Activated CD4-positive, alpha-beta T cell treated with anti-CD3 and anti-CD28 coated beads, Interleukin-2, amount 10 ng/mL, durations not matched to agents 7 days and 5 days (primary cell): ENCODE measurements around the gene LHX1. TPM values are rescaled to one million over a fixed set of nuclear protein-coding genes. Genes with fewer than 3 reads are reported as not detected.

Experiments
- total RNA-seq, 2 experiments: library from RNA; stranded (reverse); gene quantifications; one replicate each; pipeline ENCODE4 v1.2.3, GENCODE V29; 2021

Gene LHX1
- total RNA-seq, 2 experiments from 2014 or later: not detected

Other genes starting within 250 kb of the LHX1 start
- gene AATF, start 11.5 kb downstream of the LHX1 start, total RNA-seq: 10 to 100 TPM; 79.6 to 83.6 TPM